ENCODE results near the gene HCRTR2.
"Not testable (repeated sequence)": the region's sequence is repeated elsewhere in the genome, so short reads cannot be mapped to it uniquely, and the experiment has no call there.

GRCh38 chr6:55240975-55241605 is 66.8 kb downstream of the HCRTR2 start:
- not testable (repeated sequence) for TF ChIP-seq CTCF, POLR2A (IDR thresholded peaks at IDR 0.05)

All from vagina (tissue), 2 donors.